GM20000 (cell line): ENCODE measurements around the gene GPSM1.

ENCODE experiments used
- DNase-seq: peaks from one replicate; pipeline ENCODE4 v3.0.0; 2012; ENCODE audit warnings: low spot score
- TF ChIP-seq, protein P1 (sequence below): IDR thresholded peaks from 2 replicates; pipeline ENCODE4 v1.5.1; 2012; ENCODE audit warnings: mild to moderate bottlenecking, control low read depth; ENCODE audit errors: extremely low read depth, missing control alignments

Gene GPSM1

GRCh38 chr9:136331556-136332481, 4.5 kb downstream of the GPSM1 start:
- no peak for DNase-seq
- TF ChIP-seq, protein P1, sequence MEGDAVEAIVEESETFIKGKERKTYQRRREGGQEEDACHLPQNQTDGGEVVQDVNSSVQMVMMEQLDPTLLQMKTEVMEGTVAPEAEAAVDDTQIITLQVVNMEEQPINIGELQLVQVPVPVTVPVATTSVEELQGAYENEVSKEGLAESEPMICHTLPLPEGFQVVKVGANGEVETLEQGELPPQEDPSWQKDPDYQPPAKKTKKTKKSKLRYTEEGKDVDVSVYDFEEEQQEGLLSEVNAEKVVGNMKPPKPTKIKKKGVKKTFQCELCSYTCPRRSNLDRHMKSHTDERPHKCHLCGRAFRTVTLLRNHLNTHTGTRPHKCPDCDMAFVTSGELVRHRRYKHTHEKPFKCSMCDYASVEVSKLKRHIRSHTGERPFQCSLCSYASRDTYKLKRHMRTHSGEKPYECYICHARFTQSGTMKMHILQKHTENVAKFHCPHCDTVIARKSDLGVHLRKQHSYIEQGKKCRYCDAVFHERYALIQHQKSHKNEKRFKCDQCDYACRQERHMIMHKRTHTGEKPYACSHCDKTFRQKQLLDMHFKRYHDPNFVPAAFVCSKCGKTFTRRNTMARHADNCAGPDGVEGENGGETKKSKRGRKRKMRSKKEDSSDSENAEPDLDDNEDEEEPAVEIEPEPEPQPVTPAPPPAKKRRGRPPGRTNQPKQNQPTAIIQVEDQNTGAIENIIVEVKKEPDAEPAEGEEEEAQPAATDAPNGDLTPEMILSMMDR = no peak

DNA sequence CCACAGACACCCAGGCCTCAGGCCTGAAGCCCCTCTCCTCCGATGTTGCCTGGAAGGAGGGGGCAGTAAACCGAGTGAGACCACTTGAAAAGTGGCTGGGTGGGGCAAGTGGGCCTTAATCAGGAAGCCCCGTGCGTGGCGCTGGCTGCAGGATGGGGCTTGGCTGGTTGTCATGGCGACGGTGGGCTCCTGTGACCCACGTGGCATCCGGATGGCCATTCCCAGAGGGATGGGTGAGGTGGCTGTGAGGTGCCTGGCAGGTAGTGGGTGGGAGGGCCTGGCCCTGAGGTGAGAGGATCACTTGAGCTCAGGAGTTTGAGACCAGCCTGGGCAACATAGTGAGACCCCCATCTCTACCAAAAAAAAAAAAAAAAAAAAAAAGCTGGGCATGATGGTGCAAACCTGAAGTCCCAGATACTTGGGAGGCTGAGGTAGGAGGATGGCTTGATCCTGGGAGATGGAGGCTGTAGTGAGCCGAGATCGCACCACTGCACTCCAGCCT, 5.2 kb downstream of the GPSM1 start:
- TF ChIP-seq, protein P1 = no peak
- no peak for DNase-seq

- DNase-seq = no peak
- TF ChIP-seq, protein P1 = no peak
Observed at GRCh38 chr9:136333045-136333444, 5.7 kb downstream of the GPSM1 start.

DNA sequence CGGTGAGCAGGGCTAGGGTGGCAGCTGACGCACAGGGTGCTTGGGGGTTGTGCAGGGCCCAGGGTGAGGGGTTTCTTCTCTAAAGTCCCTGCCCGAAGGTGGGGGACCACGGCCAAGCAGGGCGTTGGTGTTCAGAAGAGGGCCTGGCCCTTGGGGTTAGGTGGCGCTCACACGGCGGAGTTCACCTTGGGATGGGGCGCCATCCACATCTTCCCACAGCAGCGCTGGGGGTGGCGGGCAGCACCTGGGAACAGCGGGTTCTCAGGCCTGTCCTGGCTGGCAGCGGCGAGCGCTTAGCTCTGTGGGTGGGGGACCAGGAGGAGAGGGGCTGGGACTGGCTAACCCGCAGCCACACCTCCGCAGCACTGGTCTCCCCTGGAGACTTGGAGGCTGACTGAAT, 6.1 kb downstream of the GPSM1 start:
- TF ChIP-seq, protein P1 = no peak
- DNase-seq = no peak

- TF ChIP-seq, protein P1 = no peak
- no peak for DNase-seq
Observed at GRCh38 chr9:136334541-136334940, 7.2 kb downstream of the GPSM1 start.

- DNase-seq = no peak
- TF ChIP-seq, protein P1 = no peak
Observed at GRCh38 chr9:136335296-136336155, 8.2 kb downstream of the GPSM1 start.
